GM18867 (cell line): ENCODE results near the gene PTH1R.

Source experiments
- ATAC-seq: cut with Tn5 transposase; IDR thresholded peaks from one replicate; pipeline ENCODE4 v1.9.1; 2021; ENCODE audit warnings: mild to moderate bottlenecking, moderate library complexity; ENCODE audit not compliant: unreplicated experiment

The PTH1R gene

GRCh38 chr3:46942481-46943236 lies 65.1 kb downstream of the PTH1R start:
- ATAC-seq: no peak

- ATAC-seq: no peak
These were observed 66.0 kb downstream of the PTH1R start for GRCh38 chr3:46943237-46944187.

- no peak for ATAC-seq
These were observed 66.7 kb downstream of the PTH1R start for GRCh38 chr3:46944191-46944590.

- no peak for ATAC-seq
These were observed 68.9 kb downstream of the PTH1R start for GRCh38 chr3:46946416-46946815.

GRCh38 chr3:46946856-46947545 lies 69.5 kb downstream of the PTH1R start:
- ATAC-seq: no peak

GRCh38 chr3:46947546-46947901 lies 70.0 kb downstream of the PTH1R start:
- no peak for ATAC-seq

GRCh38 chr3:46947981-46948791 lies 70.7 kb downstream of the PTH1R start:
- no peak for ATAC-seq

GRCh38 chr3:46948830-46949671 lies 71.5 kb downstream of the PTH1R start:
- peak; percentile 55 for ATAC-seq

GRCh38 chr3:46950177-46950576 lies 72.7 kb downstream of the PTH1R start:
- ATAC-seq: no peak

GRCh38 chr3:46950650-46951241 lies 73.2 kb downstream of the PTH1R start:
- no peak for ATAC-seq

GRCh38 chr3:46952813-46953212 lies 75.3 kb downstream of the PTH1R start:
- no peak for ATAC-seq
